ENCODE data around the gene ANKHD1.
"Not testable (repeated sequence)": the region's sequence is repeated elsewhere in the genome, so short reads cannot be mapped to it uniquely, and the experiment has no call there.

Gene ANKHD1

DNA sequence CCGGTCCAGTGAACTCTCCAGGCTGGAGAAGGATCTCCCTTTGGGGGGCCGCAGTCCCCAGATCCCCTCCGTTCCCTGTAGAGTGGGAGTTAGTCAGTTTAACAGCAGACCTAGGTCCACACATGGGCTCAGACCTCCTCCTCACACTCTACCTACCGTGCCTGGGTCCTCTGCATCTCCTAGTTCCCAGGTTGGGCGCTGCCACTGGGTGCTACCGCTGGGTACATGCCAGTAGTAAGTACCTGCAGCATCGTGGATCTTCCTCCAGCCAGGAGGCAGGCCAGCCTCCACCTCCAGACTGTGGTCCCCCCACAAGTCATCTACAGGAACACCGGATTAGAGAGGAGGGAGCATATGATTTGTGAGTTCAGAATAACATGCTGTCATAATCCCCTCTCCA, 162.0 kb downstream of the ANKHD1 start:
- peak overlapping the region; percentile 97 for H3K4me3 ChIP-seq (ENCODE audit: low read depth, low read length)

DNA sequence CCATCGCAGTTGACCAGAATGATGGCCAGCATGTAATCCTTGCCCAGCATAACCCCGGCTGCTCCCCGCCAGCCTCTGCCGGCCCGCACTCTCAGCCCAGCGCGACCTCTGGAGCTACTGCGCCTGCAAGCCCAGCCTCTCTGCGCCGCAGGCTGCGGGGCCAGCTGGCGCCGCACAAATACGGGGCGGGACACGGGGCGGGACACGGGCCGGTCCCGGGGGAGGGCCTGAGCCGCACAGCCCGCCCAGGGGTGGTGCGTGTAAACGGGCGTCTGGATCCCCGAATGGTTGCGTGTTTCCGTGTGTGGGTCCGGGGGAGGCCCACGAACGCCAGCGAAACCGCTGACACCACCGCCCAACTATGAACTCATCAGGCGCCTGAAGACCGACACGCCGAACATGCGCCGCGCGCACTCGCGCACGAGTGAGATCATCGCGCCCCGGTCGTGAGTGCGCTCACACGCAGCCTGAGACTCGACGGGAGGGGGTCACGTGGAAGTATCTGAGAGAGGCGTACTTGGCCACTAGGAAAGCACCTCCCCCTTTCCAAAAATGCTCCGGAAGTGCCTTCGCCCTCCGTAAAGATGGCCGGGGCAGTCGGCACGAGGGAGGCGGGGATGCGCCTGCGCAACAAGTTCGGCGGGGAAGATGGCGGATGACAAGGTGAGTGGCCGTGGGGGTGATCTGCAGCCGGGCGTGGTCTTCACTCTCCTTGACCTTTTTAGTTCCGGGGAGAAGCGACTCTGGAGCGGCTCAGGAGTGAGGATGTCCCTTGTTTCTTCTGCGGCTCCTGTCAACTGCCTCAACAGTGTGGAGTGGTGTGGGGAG, 162.8 kb downstream of the ANKHD1 start, which contains the start of the genes APBB3 and SLC35A4:
APBB3 (minus strand) TSS at position 403 of the 828 bp plus-strand sequence; CDS start at position 50, 353 bp downstream.
SLC35A4 (plus strand) TSS at position 633 of the 828 bp plus-strand sequence. CDS start 2,342 bp downstream, outside the sequence.
- H3K4me3 ChIP-seq (ENCODE audit: low read depth, low read length), result peak within 1 kb of the TSS; percentile 97

DNA sequence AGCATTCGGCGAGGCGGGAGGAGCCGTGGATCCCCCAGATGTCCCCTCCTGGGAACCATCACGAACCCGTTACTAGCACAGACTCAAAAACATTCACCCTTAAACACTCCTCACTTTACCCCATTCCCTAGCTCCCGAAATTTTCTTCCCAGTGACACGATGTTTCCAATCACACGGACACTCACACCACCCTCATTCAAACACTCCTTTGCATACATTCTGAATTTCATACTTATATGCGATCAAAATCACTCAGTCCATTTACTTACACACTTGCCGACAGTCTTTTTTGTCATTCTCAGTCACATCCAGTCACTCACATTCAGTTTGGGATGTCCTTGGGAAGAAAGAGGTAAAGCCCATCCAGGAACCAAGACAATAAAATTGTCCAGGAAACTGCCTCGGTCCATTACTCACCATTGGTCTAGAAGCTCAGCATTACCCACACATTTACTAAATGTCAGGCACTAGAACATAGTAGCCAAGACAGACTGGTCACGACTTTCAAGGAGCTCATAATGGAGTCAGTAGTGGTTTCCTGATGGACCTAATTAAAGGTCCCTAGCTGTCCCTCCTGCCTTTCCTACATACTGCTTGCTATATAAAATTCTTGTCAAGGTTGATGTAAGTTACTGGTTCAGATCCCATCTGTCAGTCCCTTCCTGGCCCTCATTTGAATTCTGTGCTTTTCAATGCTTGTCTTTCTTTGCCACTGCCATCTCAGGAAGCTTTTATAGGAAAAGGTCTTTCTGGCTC, 163.6 kb downstream of the ANKHD1 start:
- peak overlapping the region; percentile 97 for H3K4me3 ChIP-seq (ENCODE audit: low read depth, low read length)

DNA sequence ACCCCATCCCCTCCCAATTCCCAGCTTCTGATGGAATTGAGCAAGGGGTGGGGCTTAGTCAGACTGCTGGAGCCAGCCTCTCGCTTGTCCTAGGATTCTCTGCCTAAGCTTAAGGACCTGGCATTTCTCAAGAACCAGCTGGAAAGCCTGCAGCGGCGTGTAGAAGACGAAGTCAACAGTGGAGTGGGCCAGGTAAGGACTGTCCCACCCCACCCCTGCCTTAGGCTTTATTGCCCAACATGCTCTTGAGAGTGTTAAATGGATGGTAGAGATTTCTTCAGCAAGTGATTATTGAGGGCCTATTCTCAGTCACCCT, 164.1 kb downstream of the ANKHD1 start:
- H3K4me3 ChIP-seq (ENCODE audit: low read depth, low read length), result no peak overlapping the region

DNA sequence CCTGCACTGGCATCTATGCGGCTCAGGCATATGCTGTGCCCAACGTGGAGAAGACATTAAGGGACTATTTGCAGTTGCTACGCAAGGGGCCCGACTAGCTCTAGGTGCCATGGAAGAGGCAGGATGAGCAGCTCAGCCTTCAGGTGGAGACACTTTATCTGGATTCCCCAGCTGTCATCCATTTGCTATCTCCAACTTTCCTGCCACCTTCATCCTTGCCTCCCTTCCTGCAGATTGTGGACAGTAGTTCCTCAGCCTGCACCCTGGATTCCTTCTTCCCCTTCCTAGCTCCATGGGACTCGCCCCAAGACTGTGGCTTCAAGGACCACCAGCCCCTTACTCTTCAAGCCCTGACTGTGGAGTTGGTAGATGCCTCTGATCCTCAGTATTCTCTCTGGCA, 165.0 kb downstream of the ANKHD1 start:
- no peak overlapping the region for H3K4me3 ChIP-seq (ENCODE audit: low read depth, low read length)

DNA sequence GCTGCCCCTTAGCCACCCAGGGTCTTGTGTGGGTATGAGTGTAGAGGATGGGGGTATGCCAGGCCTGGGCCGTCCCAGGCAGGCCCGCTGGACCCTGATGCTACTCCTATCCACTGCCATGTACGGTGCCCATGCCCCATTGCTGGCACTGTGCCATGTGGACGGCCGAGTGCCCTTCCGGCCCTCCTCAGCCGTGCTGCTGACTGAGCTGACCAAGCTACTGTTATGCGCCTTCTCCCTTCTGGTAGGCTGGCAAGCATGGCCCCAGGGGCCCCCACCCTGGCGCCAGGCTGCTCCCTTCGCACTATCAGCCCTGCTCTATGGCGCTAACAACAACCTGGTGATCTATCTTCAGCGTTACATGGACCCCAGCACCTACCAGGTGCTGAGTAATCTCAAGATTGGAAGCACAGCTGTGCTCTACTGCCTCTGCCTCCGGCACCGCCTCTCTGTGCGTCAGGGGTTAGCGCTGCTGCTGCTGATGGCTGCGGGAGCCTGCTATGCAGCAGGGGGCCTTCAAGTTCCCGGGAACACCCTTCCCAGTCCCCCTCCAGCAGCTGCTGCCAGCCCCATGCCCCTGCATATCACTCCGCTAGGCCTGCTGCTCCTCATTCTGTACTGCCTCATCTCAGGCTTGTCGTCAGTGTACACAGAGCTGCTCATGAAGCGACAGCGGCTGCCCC, 165.6 kb downstream of the ANKHD1 start:
- H3K4me3 ChIP-seq (ENCODE audit: low read depth, low read length), result no peak overlapping the region

DNA sequence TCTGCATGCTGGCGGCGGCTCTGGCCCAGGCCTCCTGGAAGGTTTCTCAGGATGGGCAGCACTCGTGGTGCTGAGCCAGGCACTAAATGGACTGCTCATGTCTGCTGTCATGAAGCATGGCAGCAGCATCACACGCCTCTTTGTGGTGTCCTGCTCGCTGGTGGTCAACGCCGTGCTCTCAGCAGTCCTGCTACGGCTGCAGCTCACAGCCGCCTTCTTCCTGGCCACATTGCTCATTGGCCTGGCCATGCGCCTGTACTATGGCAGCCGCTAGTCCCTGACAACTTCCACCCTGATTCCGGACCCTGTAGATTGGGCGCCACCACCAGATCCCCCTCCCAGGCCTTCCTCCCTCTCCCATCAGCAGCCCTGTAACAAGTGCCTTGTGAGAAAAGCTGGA, 166.2 kb downstream of the ANKHD1 start:
- H3K4me3 ChIP-seq (ENCODE audit: low read depth, low read length), result no peak overlapping the region

DNA sequence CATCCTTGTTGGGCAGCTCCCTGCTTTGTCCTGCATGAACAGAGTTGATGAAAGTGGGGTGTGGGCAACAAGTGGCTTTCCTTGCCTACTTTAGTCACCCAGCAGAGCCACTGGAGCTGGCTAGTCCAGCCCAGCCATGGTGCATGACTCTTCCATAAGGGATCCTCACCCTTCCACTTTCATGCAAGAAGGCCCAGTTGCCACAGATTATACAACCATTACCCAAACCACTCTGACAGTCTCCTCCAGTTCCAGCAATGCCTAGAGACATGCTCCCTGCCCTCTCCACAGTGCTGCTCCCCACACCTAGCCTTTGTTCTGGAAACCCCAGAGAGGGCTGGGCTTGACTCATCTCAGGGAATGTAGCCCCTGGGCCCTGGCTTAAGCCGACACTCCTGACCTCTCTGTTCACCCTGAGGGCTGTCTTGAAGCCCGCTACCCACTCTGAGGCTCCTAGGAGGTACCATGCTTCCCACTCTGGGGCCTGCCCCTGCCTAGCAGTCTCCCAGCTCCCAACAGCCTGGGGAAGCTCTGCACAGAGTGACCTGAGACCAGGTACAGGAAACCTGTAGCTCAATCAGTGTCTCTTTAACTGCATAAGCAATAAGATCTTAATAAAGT, 166.9 kb downstream of the ANKHD1 start:
- H3K4me3 ChIP-seq (ENCODE audit: low read depth, low read length), result no peak overlapping the region

DNA sequence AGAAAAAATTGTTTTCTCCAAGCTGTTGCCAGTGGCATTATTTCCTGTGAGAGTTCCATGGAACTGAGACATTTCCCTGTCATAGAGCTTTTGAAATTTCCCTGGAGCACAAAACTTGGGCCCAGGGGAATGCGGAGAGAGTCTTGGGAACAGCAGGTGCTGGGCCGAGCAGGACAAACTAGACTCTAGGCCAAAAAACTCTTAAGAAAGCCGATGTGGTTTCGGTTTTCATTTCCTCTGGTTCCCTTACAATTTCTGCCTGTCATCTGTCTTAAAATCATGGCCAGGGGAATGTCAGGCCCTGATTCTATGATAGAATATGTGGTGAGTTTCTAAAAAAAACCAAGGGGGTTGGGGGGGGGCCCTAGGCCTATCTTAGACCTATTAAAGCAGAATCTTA, 167.6 kb downstream of the ANKHD1 start:
- H3K4me3 ChIP-seq (ENCODE audit: low read depth, low read length), result no peak overlapping the region

DNA sequence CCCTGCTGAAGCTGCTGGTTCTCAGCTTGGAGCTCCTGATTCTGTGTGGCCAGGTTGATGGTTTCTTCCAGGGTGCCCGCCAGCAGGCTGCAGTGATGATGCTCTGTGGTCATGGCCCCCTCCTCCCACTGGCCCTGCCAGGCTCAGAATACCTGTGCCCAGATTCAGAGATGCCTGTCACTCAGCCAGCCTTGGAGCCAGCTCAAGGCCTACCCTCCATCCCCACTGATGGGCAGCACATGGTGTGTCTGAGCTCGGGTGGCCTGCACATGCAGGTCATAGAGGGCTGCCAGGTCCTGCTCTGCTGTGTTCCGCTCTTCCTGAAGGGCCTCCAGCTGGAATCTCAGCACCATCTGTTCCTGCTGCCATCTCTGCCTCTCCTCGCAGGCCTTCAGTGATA, 168.4 kb downstream of the ANKHD1 start:
- H3K4me3 ChIP-seq (ENCODE audit: low read depth, low read length), result no peak overlapping the region

DNA sequence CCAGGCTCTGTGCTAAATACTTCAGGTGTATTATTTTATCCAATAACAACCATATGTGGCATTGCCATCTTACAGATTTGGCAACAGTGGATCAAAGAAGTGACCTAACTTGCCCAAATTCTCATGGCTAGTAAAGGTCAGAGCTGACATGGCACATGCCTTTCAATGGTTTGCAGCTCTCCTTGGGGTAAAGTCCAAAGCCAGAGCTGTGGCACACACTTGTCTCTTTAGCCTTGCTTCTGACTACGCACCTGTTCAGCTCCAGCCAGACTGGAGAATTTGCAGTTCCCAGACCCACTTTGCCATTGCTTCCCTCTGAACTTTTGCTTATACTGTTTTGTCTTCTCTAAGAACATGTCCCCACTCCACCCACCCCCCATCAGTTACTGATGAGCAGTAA, 168.9 kb downstream of the ANKHD1 start:
- H3K4me3 ChIP-seq (ENCODE audit: low read depth, low read length), result no peak overlapping the region

DNA sequence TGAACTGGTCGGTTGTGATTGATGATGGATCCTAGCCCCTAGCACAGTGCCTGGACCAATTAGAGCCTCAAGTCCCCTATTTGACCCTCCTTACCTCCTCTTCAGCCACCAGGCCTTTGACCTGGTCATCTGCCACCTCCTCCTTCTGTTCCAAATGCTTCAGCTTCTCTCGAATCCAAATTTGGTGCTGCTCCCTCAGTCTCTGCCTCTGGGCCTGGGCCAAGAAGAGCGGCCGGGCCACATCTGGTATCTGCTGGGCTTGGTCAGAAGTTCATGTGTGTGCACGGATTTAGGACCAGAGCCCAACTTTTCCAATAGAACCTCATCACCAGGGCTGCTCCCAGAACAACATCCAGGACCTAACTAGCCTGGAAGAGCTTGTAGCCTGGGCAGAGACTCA, 169.5 kb downstream of the ANKHD1 start:
- H3K4me3 ChIP-seq (ENCODE audit: low read depth, low read length), result no peak overlapping the region

DNA sequence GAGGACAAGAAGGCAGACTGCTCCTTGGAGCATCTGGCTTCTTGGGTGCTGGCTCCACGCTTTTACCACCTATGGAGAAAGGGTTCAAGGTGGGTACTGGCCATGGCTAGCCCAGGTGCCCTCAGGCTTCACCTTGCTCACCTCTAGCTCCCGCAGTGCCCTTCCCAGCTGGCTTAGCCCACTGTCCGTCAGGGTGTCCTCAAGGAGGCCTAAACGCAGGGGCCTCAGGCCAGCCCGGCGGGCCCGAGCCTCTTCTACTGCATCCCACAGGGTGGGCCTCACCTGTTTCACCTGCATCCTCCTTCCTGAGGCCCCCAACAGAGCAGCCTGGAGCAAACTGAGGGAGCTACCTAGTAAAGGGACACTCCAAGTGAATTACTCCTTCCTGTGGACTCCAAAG, 172.1 kb downstream of the ANKHD1 start:
- no peak overlapping the region for H3K4me3 ChIP-seq (ENCODE audit: low read depth, low read length)

DNA sequence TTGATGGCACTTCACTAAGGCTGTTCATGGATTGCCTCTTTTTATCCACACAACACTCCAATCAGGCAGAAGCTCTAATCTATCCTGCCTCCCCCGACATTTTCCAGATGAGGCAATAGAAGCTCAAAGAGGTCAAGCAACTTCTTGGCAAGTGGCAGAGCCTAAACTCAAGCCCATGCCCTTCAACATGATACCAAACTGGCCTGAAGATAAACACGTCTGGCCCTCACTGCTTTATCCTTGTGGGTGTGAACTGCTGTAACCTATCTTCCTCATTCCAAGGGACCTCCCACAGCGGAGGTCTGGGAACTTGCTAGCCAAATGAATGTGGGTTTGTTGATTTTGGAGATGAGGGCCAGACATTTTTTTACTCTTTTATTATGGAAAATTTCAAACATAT, 172.5 kb downstream of the ANKHD1 start:
- no peak overlapping the region for H3K4me3 ChIP-seq (ENCODE audit: low read depth, low read length)

DNA sequence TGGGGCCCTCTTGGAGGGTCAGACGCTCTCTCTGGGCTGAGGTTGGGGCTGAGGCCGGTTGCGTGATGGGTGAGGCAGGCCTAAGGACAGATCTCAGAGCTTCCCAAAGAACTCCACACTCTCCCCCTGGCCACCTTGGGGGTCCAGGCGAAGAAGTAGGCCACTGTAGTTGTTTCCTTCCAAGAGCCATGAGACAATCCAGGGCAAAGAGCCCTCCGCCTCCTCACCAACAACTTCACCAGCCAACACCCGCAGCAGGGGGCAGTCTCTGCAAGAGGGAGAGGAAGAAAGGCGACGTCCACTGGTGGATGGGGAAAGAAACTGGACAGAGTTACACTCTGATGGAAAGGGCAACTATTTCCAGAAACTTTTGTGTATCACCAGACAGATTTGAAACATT, 173.7 kb downstream of the ANKHD1 start:
- no peak overlapping the region for H3K4me3 ChIP-seq (ENCODE audit: low read depth, low read length)

DNA sequence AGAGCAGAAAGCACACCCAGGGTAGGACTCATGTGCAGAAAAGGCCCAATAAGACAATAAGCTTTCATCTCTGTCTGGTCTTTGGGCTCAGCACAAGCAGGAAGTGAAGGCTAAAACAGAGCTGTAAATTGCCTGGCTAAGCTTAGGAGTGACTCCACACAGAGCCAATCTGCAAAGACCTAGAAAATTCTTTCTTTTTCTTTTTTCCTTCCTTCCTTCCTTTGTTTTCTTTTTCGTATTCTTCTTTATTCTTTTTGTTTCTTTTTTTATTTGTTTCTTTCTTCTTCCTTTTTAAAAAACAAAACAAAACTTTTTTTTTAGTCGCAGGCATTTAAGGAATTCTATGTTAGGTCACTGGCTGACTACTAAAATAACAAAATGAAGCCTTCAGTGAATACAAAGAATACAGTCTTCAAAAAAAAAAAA, 175.2 kb downstream of the ANKHD1 start:
- no peak overlapping the region for H3K4me3 ChIP-seq (ENCODE audit: low read depth, low read length)

DNA sequence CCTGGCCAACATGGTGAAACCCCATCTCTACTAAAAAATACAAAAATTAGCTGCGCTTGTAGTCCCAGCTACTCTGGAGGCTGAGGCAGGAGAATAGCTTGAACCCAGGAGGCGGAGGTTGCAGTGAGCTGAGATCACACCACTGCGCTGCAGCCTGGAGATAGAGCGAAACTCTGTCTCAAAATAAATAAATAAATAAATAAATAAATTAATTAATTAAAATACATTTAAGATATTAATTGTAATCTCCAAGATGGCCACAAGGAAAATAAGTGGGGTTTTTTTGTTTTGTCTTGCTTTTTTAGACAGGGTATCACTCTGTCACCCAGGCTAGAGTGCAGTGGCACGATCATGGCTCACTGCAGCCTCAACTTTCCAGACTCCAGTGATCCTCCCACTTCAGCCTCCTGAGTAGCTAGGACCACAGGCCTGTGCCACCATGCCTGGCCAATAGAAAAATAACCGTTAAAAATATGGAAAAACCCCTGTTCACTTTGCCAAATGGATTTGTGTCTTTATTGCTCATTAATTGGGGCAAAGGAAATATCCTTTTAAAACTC, 177.6 kb downstream of the ANKHD1 start:
- not testable (repeated sequence) for H3K4me3 ChIP-seq (ENCODE audit: low read depth, low read length)

DNA sequence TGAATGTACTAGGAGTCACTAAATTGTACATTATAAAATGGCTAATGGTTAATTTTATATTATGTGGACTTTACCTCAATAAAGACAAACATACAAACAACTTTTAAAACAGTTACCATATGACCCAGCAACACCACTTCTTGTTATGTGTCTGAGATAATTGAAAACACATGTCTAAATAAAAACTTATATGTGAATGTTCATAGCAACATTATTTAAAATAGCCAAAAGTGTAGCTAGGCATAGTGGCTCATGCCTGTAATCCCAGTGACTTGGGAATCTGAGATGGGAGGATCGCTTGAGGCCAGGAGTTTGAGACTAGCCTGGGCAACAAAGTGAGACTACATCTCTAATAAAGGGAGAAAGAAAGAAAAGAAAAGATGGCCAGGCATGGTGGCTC, 185.9 kb downstream of the ANKHD1 start:
- no peak overlapping the region for H3K4me3 ChIP-seq (ENCODE audit: low read depth, low read length)

DNA sequence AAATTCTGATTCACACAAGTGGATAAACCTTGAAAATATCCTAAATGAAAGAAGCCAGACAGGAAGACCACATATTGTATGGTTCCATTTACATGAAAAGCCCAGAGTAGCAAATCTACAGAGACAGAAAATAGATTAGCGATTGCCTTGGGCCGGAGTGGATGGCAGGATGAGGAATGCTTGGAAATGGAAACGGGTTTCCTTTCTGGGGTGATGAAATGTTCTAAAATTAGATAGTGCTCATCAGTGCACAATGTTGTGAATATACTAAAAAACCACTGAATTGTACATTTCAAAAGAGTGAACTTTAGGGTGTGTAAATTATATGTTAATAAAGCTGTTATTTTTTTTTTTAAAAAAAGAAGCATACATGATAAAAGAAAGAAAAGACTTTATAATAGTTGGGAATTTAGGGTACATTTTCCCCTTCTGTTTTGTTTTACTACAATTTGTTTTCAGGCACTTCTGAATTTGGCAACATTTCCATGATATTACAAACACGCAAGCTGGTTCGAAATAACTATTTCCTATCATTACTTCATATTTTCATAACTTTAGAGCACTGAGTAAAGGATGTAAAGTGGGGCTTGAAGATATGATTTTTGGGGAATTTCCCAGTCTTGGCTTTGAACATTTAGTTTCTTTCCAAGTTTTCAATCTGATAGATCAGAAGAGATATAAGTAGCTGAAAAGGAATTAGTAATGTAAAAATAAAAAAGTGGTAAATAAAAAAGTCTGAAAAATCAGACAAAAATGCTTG, 186.9 kb downstream of the ANKHD1 start:
- H3K4me3 ChIP-seq (ENCODE audit: low read depth, low read length), result no peak overlapping the region

All from iPS-11a (cell line).